ENCODE data around the gene PTGFR. TPM values are rescaled to one million over a fixed set of nuclear protein-coding genes. Genes with fewer than 3 reads are reported as not detected.

Gene PTGFR
- total and polyA plus RNA-seq, 10 of the 15 experiments (the other 5 are each of a cell fraction or from before 2014, with no cell fraction given), result not detected

- FAIRE-seq, result no peak
- RAD21 ChIA-PET (ENCODE audit: unreplicated experiment), result no interaction called here
- H3K36me3 ChIP-seq (ENCODE audit: control insufficient read depth in 2 of 2, insufficient read depth in 2 of 2, low read length in 1 of 2), result no peaks in the 10 kb centered on the region
- no peaks in the 10 kb centered on the region for H3K27me3 ChIP-seq (replicated peaks in 1 of 2; ENCODE audit: control insufficient read depth in 2 of 2, insufficient read depth in 2 of 2, low read length in 1 of 2)
- no peak overlapping the region for H3K4me3 ChIP-seq
- no peaks in the 10 kb centered on the region for H4K20me1 ChIP-seq (ENCODE audit: control insufficient read depth, insufficient read depth)
- CTCF ChIA-PET, result no interaction called here
- SMC1A ChIA-PET (ENCODE audit: uncharacterized antibody, unreplicated experiment), result no interaction called here
- intact Hi-C loops (cut with micrococcal nuclease; ENCODE audit: unreplicated experiment), result no loop called here
- H3K9ac ChIP-seq (ENCODE audit: control insufficient read depth, insufficient read depth, low read length), result no peak overlapping the region
- BruUV-seq (replicated peaks), result no TSS peak
- no peak for TF ChIP-seq PML (IDR thresholded peaks at IDR 0.05; ENCODE audit: low read length)
- TF ChIP-seq PRDM15 (CRISPR knock-in tag; IDR thresholded peaks at IDR 0.05), result no peak
- TF ChIP-seq CREM (IDR thresholded peaks at IDR 0.05; ENCODE audit: low read depth), result no peak
- no peak overlapping the region for H3K27ac ChIP-seq (ENCODE audit: control insufficient read depth, insufficient read depth)
- no peak for ATAC-seq
- no peak for DNase-seq (ENCODE audit: low read depth, low spot score)
- no peak overlapping the region for H2AFZ ChIP-seq (ENCODE audit: control insufficient read depth, low read depth, low read length)
- no peak overlapping the region for H3K4me2 ChIP-seq (ENCODE audit: control insufficient read depth, insufficient read depth)
- 37% methylated on average over 4 of the region's 4 CpGs for WGBS (ENCODE audit: insufficient coverage, insufficient replicate concordance, low lambda C conversion rate, missing lambda C conversion rate)
- no peaks in the 10 kb centered on the region for H3K4me1 ChIP-seq (ENCODE audit: control insufficient read depth, insufficient read depth, low read length)
- POLR2A ChIA-PET, result no interaction called here
- no peaks in the 10 kb centered on the region for H3K79me2 ChIP-seq (ENCODE audit: control insufficient read depth, insufficient read depth, low read length)
- no peaks in the 10 kb centered on the region for H3K9me3 ChIP-seq (replicated peaks; ENCODE audit: control insufficient read depth, insufficient read depth, low read length)
- in situ Hi-C loops (cut with MboI), result no loop called here
These were observed 42.8 kb downstream of the PTGFR start for GRCh38 chr1:78533527-78533926.

- WGBS (ENCODE audit: insufficient coverage, insufficient replicate concordance, low lambda C conversion rate, missing lambda C conversion rate), result 0% methylated on average over 1 of the region's 1 CpG
- Histone ChIP-seq H3K27me3 (replicated peaks in 1 of 2; ENCODE audit: control insufficient read depth in 2 of 2, insufficient read depth in 2 of 2, low read length in 1 of 2) (no peaks in the 10 kb centered on the region), H3K4me2 (ENCODE audit: control insufficient read depth, insufficient read depth) (no peak overlapping the region), H4K20me1 (ENCODE audit: control insufficient read depth, insufficient read depth) (no peaks in the 10 kb centered on the region), H3K27ac (ENCODE audit: control insufficient read depth, insufficient read depth) (no peak overlapping the region), H3K9me3 (replicated peaks; ENCODE audit: control insufficient read depth, insufficient read depth, low read length) (no peaks in the 10 kb centered on the region), H3K79me2 (ENCODE audit: control insufficient read depth, insufficient read depth, low read length) (no peaks in the 10 kb centered on the region), H3K36me3 (ENCODE audit: control insufficient read depth in 2 of 2, insufficient read depth in 2 of 2, low read length in 1 of 2) (no peaks in the 10 kb centered on the region), H2AFZ (ENCODE audit: control insufficient read depth, low read depth, low read length) (no peak overlapping the region), H3K4me3 (no peak overlapping the region), H3K4me1 (ENCODE audit: control insufficient read depth, insufficient read depth, low read length) (no peaks in the 10 kb centered on the region), H3K9ac (ENCODE audit: control insufficient read depth, insufficient read depth, low read length) (no peak overlapping the region)
- ATAC-seq (no peak), FAIRE-seq (no peak), DNase-seq (ENCODE audit: low read depth, low spot score) (no peak)
- intact Hi-C loops (cut with micrococcal nuclease; ENCODE audit: unreplicated experiment) (no loop called here), in situ Hi-C loops (cut with MboI) (no loop called here)
- TF ChIP-seq ZNF274 (IDR thresholded peaks at IDR 0.05; ENCODE audit: insufficient read depth, insufficient read length) (no peak), SUPT20H (IDR thresholded peaks at IDR 0.05; ENCODE audit: borderline replicate concordance, control insufficient read depth, low read depth, low read length) (no peak), E4F1 (IDR thresholded peaks at IDR 0.05; ENCODE audit: borderline replicate concordance, partially characterized antibody) (no peak), ZNF217 (IDR thresholded peaks at IDR 0.05) (no peak), BACH1 (IDR thresholded peaks at IDR 0.05; ENCODE audit: borderline replicate concordance) (no peak), CREM (IDR thresholded peaks at IDR 0.05; ENCODE audit: low read depth) (no peak), NBN (IDR thresholded peaks at IDR 0.05) (no peak), SIX5 (IDR thresholded peaks at IDR 0.05; ENCODE audit: low read depth, low read length, severe bottlenecking) (no peak), KLF5 (IDR thresholded peaks at IDR 0.05; ENCODE audit: partially characterized antibody) (no peak), SPI1 (IDR thresholded peaks at IDR 0.05; ENCODE audit: borderline replicate concordance, insufficient read depth, low read depth, low read length) (no peak), NFYB (IDR thresholded peaks at IDR 0.05; ENCODE audit: insufficient read depth, low read depth, low read length) (no peak)
- ChIA-PET SMC1A (ENCODE audit: uncharacterized antibody, unreplicated experiment) (interaction anchor here (1.4 kb wide), 1 partner anchor 11 kb away, joined by 3 read pairs; no protein-coding TSS in a partner anchor), POLR2A (no interaction called here), RAD21 (ENCODE audit: unreplicated experiment) (no interaction called here), CTCF (no interaction called here)
- no TSS peak for BruUV-seq (replicated peaks)
These were observed 44.5 kb downstream of the PTGFR start for GRCh38 chr1:78535286-78535685.
